HepG2 (cell line): ENCODE measurements around the gene MMP24OS. TPM values are rescaled to one million over a fixed set of nuclear protein-coding genes. Genes with fewer than 3 reads are reported as not detected.

Experiments
- DBP ChIP-seq: sonication (generic); formaldehyde crosslinking; IDR thresholded peaks from 2 replicates; pipeline ENCODE4 v1.4.0; 2020; ENCODE audit warnings: missing genetic modification reagents; ENCODE audit errors: not compliant biosample characterization
- ELF3 ChIP-seq: IDR thresholded peaks from 2 replicates; pipeline ENCODE4 v1.6.1; 2016; ENCODE audit warnings: missing genetic modification reagents, missing compliant biosample characterization
- KMT2A ChIP-seq: sonication (generic); formaldehyde crosslinking; IDR thresholded peaks from 2 replicates; pipeline ENCODE4 v1.4.0; 2020; ENCODE audit warnings: missing genetic modification reagents
- MZF1 ChIP-seq: sonication (generic); formaldehyde crosslinking; IDR thresholded peaks from 2 replicates; pipeline ENCODE4 v1.8.1; 2023; ENCODE audit warnings: mild to moderate bottlenecking, missing genetic modification reagents, borderline replicate concordance
- PHF21A ChIP-seq: sonication (generic); formaldehyde crosslinking; IDR thresholded peaks from 2 replicates; pipeline ENCODE4 v1.5.0; 2020; ENCODE audit warnings: mild to moderate bottlenecking, missing genetic modification reagents
- PLRG1 ChIP-seq: fragments of 450-650 bp; conservative IDR thresholded peaks from 2 replicates; pipeline ENCODE4 v1.6.1; 2016
- RFX3 ChIP-seq: IDR thresholded peaks from 2 replicates; pipeline ENCODE4 v1.6.1; 2016; ENCODE audit warnings: missing biosample characterization, missing genetic modification reagents
- ZNF354B ChIP-seq: sonication (generic); formaldehyde crosslinking; IDR thresholded peaks from 2 replicates; pipeline ENCODE4 v1.8.0; 2022; ENCODE audit warnings: mild to moderate bottlenecking, missing genetic modification reagents
- ZNF687 ChIP-seq: sonication (generic); formaldehyde crosslinking; IDR thresholded peaks from 2 replicates; pipeline ENCODE4 v1.5.1; 2020; ENCODE audit warnings: mild to moderate bottlenecking, missing genetic modification reagents, moderate library complexity
- polyA plus RNA-seq, 8 experiments: library from polyadenylated mRNA; depleted of rRNA in 3 of 8; stranded (reverse) in 7 of 8; unstranded in 1 of 8; fragments of >200 nt; fragmentation: Illumina TruSeq in 4 of 8; extraction: Trizol in 4 of 8; gene quantifications; 2 replicates each; pipeline versions ENCODE4 v1.2.1 to v1.2.3, GENCODE V29; 2011 to 2016; ENCODE audit warnings: low read depth in 4 of 8, missing spikeins in 1 of 8, mixed read lengths in 1 of 8; ENCODE audit not compliant: insufficient read depth in 1 of 8
- total RNA-seq, 5 experiments: library from RNA; depleted of rRNA; stranded (reverse); fragments of >200 nt; fragmentation: Illumina TruSeq; extraction: Trizol; gene quantifications; 2 replicates each; pipeline ENCODE4 v1.2.3, GENCODE V29; 2016; ENCODE audit warnings: low read depth in 1 of 5
- TF ChIP-seq, protein P1 (sequence below): sonication (generic); formaldehyde crosslinking; IDR thresholded peaks from 2 replicates; pipeline ENCODE4 v1.9.0; 2022; ENCODE audit warnings: missing genetic modification reagents, mild to moderate bottlenecking, borderline replicate concordance
- TF ChIP-seq, protein P2 (sequence below): sonication (generic); formaldehyde crosslinking; conservative IDR thresholded peaks from 2 replicates; pipeline ENCODE4 v1.4.0; 2020; ENCODE audit warnings: missing genetic modification reagents
- TF ChIP-seq, protein P3 (sequence below): sonication (generic); formaldehyde crosslinking; conservative IDR thresholded peaks from 2 replicates; pipeline ENCODE4 v1.4.0; 2020; ENCODE audit warnings: missing genetic modification reagents
- TF ChIP-seq, protein P4 (sequence below), 2 experiments: IDR thresholded peaks; 2 replicates each; pipeline ENCODE4 v1.6.1; 2011 to 2012; ENCODE audit warnings: low read length in 2 of 2, borderline replicate concordance in 1 of 2, low read depth in 1 of 2, mild to moderate bottlenecking in 1 of 2, moderate library complexity in 1 of 2

Gene MMP24OS
- total and polyA plus RNA-seq, 2 of the 13 experiments (the other 11 are each of a cell fraction or from before 2014, with no cell fraction given), result 6.0 to 8.5 TPM

- TF ChIP-seq ZNF687 (peak; percentile 98), RFX3 (0 out of 2 replicates have a peak, but pooled peaks have one; percentile 24), ELF3 (CRISPR knock-in tag) (peak; percentile 89), ZNF354B (CRISPR knock-in tag) (no peak), PLRG1 (no peak), PHF21A (CRISPR knock-in tag) (0 out of 2 replicates have a peak, but pooled peaks have one; percentile 13), DBP (CRISPR knock-in tag) (no peak), MZF1 (CRISPR knock-in tag) (no peak), KMT2A (CRISPR knock-in tag) (no peak)
- TF ChIP-seq, protein P1, sequence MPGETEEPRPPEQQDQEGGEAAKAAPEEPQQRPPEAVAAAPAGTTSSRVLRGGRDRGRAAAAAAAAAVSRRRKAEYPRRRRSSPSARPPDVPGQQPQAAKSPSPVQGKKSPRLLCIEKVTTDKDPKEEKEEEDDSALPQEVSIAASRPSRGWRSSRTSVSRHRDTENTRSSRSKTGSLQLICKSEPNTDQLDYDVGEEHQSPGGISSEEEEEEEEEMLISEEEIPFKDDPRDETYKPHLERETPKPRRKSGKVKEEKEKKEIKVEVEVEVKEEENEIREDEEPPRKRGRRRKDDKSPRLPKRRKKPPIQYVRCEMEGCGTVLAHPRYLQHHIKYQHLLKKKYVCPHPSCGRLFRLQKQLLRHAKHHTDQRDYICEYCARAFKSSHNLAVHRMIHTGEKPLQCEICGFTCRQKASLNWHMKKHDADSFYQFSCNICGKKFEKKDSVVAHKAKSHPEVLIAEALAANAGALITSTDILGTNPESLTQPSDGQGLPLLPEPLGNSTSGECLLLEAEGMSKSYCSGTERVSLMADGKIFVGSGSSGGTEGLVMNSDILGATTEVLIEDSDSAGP (CRISPR knock-in tag), result no peak
- TF ChIP-seq, protein P2, sequence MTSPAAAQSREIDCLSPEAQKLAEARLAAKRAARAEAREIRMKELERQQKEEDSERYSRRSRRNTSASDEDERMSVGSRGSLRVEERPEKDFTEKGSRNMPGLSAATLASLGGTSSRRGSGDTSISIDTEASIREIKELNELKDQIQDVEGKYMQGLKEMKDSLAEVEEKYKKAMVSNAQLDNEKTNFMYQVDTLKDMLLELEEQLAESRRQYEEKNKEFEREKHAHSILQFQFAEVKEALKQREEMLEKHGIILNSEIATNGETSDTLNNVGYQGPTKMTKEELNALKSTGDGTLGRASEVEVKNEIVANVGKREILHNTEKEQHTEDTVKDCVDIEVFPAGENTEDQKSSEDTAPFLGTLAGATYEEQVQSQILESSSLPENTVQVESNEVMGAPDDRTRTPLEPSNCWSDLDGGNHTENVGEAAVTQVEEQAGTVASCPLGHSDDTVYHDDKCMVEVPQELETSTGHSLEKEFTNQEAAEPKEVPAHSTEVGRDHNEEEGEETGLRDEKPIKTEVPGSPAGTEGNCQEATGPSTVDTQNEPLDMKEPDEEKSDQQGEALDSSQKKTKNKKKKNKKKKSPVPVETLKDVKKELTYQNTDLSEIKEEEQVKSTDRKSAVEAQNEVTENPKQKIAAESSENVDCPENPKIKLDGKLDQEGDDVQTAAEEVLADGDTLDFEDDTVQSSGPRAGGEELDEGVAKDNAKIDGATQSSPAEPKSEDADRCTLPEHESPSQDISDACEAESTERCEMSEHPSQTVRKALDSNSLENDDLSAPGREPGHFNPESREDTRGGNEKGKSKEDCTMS (CRISPR knock-in tag), result no peak
- TF ChIP-seq, protein P3, sequence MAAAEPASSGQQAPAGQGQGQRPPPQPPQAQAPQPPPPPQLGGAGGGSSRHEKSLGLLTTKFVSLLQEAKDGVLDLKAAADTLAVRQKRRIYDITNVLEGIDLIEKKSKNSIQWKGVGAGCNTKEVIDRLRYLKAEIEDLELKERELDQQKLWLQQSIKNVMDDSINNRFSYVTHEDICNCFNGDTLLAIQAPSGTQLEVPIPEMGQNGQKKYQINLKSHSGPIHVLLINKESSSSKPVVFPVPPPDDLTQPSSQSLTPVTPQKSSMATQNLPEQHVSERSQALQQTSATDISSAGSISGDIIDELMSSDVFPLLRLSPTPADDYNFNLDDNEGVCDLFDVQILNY (CRISPR knock-in tag), result no peak
- TF ChIP-seq, protein P4, sequence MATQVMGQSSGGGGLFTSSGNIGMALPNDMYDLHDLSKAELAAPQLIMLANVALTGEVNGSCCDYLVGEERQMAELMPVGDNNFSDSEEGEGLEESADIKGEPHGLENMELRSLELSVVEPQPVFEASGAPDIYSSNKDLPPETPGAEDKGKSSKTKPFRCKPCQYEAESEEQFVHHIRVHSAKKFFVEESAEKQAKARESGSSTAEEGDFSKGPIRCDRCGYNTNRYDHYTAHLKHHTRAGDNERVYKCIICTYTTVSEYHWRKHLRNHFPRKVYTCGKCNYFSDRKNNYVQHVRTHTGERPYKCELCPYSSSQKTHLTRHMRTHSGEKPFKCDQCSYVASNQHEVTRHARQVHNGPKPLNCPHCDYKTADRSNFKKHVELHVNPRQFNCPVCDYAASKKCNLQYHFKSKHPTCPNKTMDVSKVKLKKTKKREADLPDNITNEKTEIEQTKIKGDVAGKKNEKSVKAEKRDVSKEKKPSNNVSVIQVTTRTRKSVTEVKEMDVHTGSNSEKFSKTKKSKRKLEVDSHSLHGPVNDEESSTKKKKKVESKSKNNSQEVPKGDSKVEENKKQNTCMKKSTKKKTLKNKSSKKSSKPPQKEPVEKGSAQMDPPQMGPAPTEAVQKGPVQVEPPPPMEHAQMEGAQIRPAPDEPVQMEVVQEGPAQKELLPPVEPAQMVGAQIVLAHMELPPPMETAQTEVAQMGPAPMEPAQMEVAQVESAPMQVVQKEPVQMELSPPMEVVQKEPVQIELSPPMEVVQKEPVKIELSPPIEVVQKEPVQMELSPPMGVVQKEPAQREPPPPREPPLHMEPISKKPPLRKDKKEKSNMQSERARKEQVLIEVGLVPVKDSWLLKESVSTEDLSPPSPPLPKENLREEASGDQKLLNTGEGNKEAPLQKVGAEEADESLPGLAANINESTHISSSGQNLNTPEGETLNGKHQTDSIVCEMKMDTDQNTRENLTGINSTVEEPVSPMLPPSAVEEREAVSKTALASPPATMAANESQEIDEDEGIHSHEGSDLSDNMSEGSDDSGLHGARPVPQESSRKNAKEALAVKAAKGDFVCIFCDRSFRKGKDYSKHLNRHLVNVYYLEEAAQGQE (IDR thresholded peaks at IDR 0.05; ENCODE audit: borderline replicate concordance in 1 of 2, low read depth in 1 of 2, low read length in 2 of 2), result no peak
Observed at GRCh38 chr20:35305682-35306556, 28.0 kb upstream of the MMP24OS start (continued).
